Psoas muscle (tissue), 8 donors: ENCODE measurements around the gene ZNF853. TPM values are rescaled to one million over a fixed set of nuclear protein-coding genes. Genes with fewer than 3 reads are reported as not detected.

ENCODE experiments used
- ATAC-seq, 4 donors: fragments of 200-7000 bp; cut with Tn5 transposase; one replicate each; pipeline ENCODE4 v1.9.1; 2020; ENCODE audit warnings: moderate library complexity in 3 of 4, mild to moderate bottlenecking in 2 of 4
- DNase-seq, 2 donors: peaks; one replicate each; pipeline ENCODE4 v3.0.0-alpha.2; 2020
- H3K27ac ChIP-seq: fragments of 200-600 bp; one replicate; pipeline ENCODE4 v1.8.0; 2022
- H3K27me3 ChIP-seq, 3 donors: fragments of 200-600 bp in 1 of 3; one replicate each; pipeline versions ENCODE4 v1.6.1 to v1.8.0; 2013 to 2022; ENCODE audit warnings: low read length in 2 of 3, mild to moderate bottlenecking in 2 of 3, moderate library complexity in 1 of 3; ENCODE audit not compliant: insufficient read depth in 3 of 3
- H3K36me3 ChIP-seq, 2 donors: fragments of 200-600 bp in 1 of 2; one replicate each; pipeline versions ENCODE4 v1.6.1 to v1.8.0; 2013 to 2022; ENCODE audit warnings: low read depth in 1 of 2, mild to moderate bottlenecking in 1 of 2, moderate library complexity in 1 of 2; ENCODE audit not compliant: insufficient read depth in 1 of 2
- H3K4me1 ChIP-seq: fragments of 200-600 bp; one replicate; pipeline ENCODE4 v1.8.0; 2022
- H3K4me3 ChIP-seq: fragments of 200-600 bp; one replicate; pipeline ENCODE4 v1.8.0; 2022; ENCODE audit warnings: mild to moderate bottlenecking
- H3K9me3 ChIP-seq: fragments of 200-600 bp; one replicate; pipeline ENCODE4 v1.8.0; 2022
- CTCF ChIP-seq: fragments of 200-600 bp; IDR thresholded peaks from one replicate; pipeline ENCODE4 v1.8.0; 2022; ENCODE audit warnings: antibody characterized with exemption
- WGBS, 3 donors: extraction: QIAGEN DNeasy Blood & Tissue Kit; methylation state at CpG; one replicate each; pipeline versions ENCODE4 v1.1.6 to v1.1.7; 2013; 5-methylcytosine and 5-hydroxymethylcytosine counted together
- intact Hi-C, 2 donors: fragments of 100-400 bp; cut with DNase I; formaldehyde crosslinking; loops; one replicate each; pipeline versions ENCODE4 v1.11.0 to v1.14.2; 2022
- polyA plus RNA-seq, 3 donors: library from polyadenylated mRNA; stranded (reverse); fragments of 200-250 nt; gene quantifications; one replicate each; pipeline ENCODE4 v1.2.3, GENCODE V29; 2013
- total RNA-seq, 4 donors: library from RNA; stranded (reverse); fragmentation: NEBNext Ultra II Directional in 2 of 4; extraction: Animal tissue kit (Norgen Biotek cat#: 25700) in 2 of 4; gene quantifications; one replicate each; pipeline versions ENCODE4 v1.2.1 to v1.2.4, GENCODE V29; 2021 to 2023
- donor health status: healthy with polysubstance abuse.
- donor health status: DM: no; HTN: no; CAD: no; lungs with moderate emphysema.
- donor health status: Bipolar disorder and iron deficiency.
- donor health status: healthy.
- donor health status: DM: yes; HTN: yes; CAD: no.
- donor health status: DM: no; HTN: no; CAD: no.
- donor health status: DM: no; HTN: no; CAD: no.
- donor health status: DM: yes; HTN: yes; CAD: no.

Gene ZNF853
- total and polyA plus RNA-seq, 7 donors: 4.4 to 10.5 (median 7.8) TPM

GRCh38 chr7:6651851-6652445 is 36.5 kb downstream of the ZNF853 start:
- no peak for ATAC-seq
- Histone ChIP-seq H3K27me3 (no peaks in the 10 kb centered on the region), H3K27ac (no peak overlapping the region), H3K4me3 (no peak overlapping the region), H3K9me3 (no peaks in the 10 kb centered on the region), H3K4me1 (no peaks in the 10 kb centered on the region), H3K36me3 (peaks cover 12 to 73% of the 10 kb centered on the region in 2 donors)
- TF ChIP-seq CTCF: no peak
- intact Hi-C loops: no loop called here
- DNase-seq: no peak
- WGBS, 3 donors: 97 to 98% (median 97%) methylated on average over 32 of the region's 32 CpGs

- Histone ChIP-seq H3K4me3 (no peak overlapping the region), H3K36me3 (peaks cover 12 to 68% of the 10 kb centered on the region in 2 donors), H3K27me3 (no peaks in the 10 kb centered on the region), H3K27ac (no peak overlapping the region), H3K4me1 (no peaks in the 10 kb centered on the region), H3K9me3 (no peaks in the 10 kb centered on the region)
- no peak for TF ChIP-seq CTCF
- no peak for ATAC-seq
- intact Hi-C loops: no loop called here
- 97 to 98% (median 97%) methylated on average over 68 to 75 of the region's 75 CpGs for WGBS, 3 donors
- peak in 1 of 2 donors; percentile 32 for DNase-seq
These were observed 37.1 kb downstream of the ZNF853 start for GRCh38 chr7:6652446-6653011.

DNA sequence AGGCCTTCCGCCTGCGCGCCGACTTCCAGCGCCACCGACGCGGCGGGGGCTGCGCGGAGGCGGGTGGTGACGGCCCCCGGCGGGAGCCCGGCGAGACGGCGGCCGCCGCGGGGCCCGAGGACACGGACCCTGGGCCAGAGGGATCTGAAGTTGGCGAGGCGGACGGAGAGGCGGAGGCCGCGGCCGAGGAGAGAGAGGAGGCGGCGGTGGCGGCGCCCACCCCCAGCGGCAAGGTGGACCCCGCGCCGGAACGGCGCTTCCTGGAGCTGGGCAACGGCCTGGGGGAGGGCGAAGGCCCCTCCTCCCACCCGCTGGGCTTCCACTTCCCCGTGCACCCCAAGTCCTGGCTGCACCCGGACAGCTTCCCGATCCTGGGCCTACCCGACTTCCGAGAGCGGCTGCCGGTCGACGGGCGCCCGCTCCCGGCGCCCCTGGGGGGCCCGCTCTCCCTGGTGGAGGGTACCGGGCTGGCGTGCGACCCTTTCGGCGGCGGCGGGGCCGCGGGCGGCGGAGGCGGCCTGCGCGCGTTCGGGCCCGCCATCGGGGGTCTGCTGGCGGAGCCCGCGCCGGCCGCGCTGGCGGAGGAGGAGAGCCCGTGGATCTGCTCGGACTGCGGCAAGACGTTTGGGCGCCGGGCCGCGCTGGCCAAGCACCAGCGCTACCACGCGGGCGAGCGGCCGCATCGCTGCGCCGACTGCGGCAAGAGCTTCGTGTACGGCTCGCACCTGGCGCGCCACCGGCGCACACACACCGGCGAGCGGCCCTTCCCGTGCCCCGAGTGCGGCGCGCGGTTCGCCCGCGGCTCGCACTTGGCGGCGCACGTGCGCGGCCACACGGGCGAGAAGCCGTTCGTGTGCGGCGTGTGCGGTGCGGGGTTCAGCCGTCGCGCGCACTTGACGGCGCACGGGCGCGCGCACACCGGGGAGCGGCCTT is 37.9 kb downstream of the ZNF853 start:
- Histone ChIP-seq H3K36me3 (peaks cover 12 to 60% of the 10 kb centered on the region in 2 donors), H3K9me3 (no peaks in the 10 kb centered on the region), H3K4me1 (no peaks in the 10 kb centered on the region), H3K4me3 (no peak overlapping the region), H3K27ac (no peak overlapping the region), H3K27me3 (no peaks in the 10 kb centered on the region)
- 94 to 95% (median 95%) methylated on average over 101 to 146 of the region's 146 CpGs for WGBS, 3 donors
- ATAC-seq (no peak), DNase-seq (peak in 1 of 2 donors; percentile 23)
- intact Hi-C loops: no loop called here
- TF ChIP-seq CTCF: no peak

- peaks cover 0 to 4% (median 0%) of the 10 kb centered on the region in 3 donors for H3K27me3 ChIP-seq
- intact Hi-C loops: no loop called here
- no peak for ATAC-seq
- peak in 1 of 2 donors; percentile 28 for DNase-seq
- H3K36me3 ChIP-seq: peaks cover 12 to 52% of the 10 kb centered on the region in 2 donors
- no peak overlapping the region for H3K27ac ChIP-seq
- TF ChIP-seq CTCF: no peak
- H3K4me3 ChIP-seq: no peak overlapping the region
- no peaks in the 10 kb centered on the region for H3K4me1 ChIP-seq
- WGBS, 3 donors: 93 to 95% (median 94%) methylated on average over 90 to 94 of the region's 94 CpGs
- no peaks in the 10 kb centered on the region for H3K9me3 ChIP-seq
These were observed 38.9 kb downstream of the ZNF853 start for GRCh38 chr7:6654113-6654841.
